Progenitor cell of endocrine pancreas (in vitro differentiated cells): Measurements from ENCODE around the gene IL22RA1. TPM values are rescaled to one million over a fixed set of nuclear protein-coding genes. Genes with fewer than 3 reads are reported as not detected.

ENCODE experiments used
- DNase-seq: peaks from one replicate; pipeline ENCODE4 v3.0.0; 2021; ENCODE audit warnings: low spot score; ENCODE audit not compliant: unreplicated experiment
- H3K27ac Mint-ChIP-seq: 2 replicates; pipeline ENCODE4 v1.8.0; 2021; ENCODE audit warnings: mild to moderate bottlenecking, moderate library complexity, mixed read lengths
- H3K27me3 Mint-ChIP-seq: 2 replicates; pipeline ENCODE4 v1.8.0; 2021; ENCODE audit warnings: mixed read lengths
- H3K36me3 Mint-ChIP-seq: 2 replicates; pipeline ENCODE4 v1.8.0; 2022; ENCODE audit warnings: mixed read lengths; ENCODE audit not compliant: insufficient read depth
- H3K4me1 Mint-ChIP-seq: 2 replicates; pipeline ENCODE4 v1.8.0; 2021; ENCODE audit warnings: low read depth, mixed read lengths
- H3K4me3 Mint-ChIP-seq: 2 replicates; pipeline ENCODE4 v1.8.0; 2021; ENCODE audit warnings: low read depth, mild to moderate bottlenecking, moderate library complexity, mixed read lengths
- H3K9me3 Mint-ChIP-seq: 2 replicates; pipeline ENCODE4 v1.8.0; 2021; ENCODE audit warnings: low read depth, mixed read lengths
- CTCF ChIP-seq: fragments of 200-600 bp; sonication (generic); IDR thresholded peaks from one replicate; pipeline ENCODE4 v1.5.0; 2021; ENCODE audit warnings: antibody characterized with exemption, mild to moderate bottlenecking; ENCODE audit not compliant: unreplicated experiment
- total RNA-seq: library from RNA; stranded (reverse); gene quantifications from 2 replicates; pipeline ENCODE4 v1.2.1, GENCODE V29; 2021

Gene IL22RA1
- total RNA-seq, 1 donor from 2014 or later = 0.26 TPM

GRCh38 chr1:24177161-24177560 is 34.2 kb upstream of the IL22RA1 start:
- H3K27me3 Mint-ChIP-seq = no peaks in the 10 kb centered on the region
- TF ChIP-seq CTCF = no peak
- no peak for DNase-seq
- peaks cover 2% of the 10 kb centered on the region for H3K4me1 Mint-ChIP-seq
- peaks cover 29% of the 10 kb centered on the region for H3K36me3 Mint-ChIP-seq
- H3K4me3 Mint-ChIP-seq = no peak overlapping the region
- H3K9me3 Mint-ChIP-seq = no peaks in the 10 kb centered on the region
- no peak overlapping the region for H3K27ac Mint-ChIP-seq

- Mint-ChIP-seq H3K36me3 (peaks cover 31% of the 10 kb centered on the region), H3K4me3 (no peak overlapping the region), H3K9me3 (no peaks in the 10 kb centered on the region), H3K27me3 (no peaks in the 10 kb centered on the region), H3K27ac (no peak overlapping the region), H3K4me1 (peaks cover 2% of the 10 kb centered on the region)
- DNase-seq = no peak
- TF ChIP-seq CTCF = no peak
These were observed 32.3 kb upstream of the IL22RA1 start for GRCh38 chr1:24175033-24175755.

GRCh38 chr1:24173638-24174575 is 31.0 kb upstream of the IL22RA1 start:
- Mint-ChIP-seq H3K9me3 (no peaks in the 10 kb centered on the region), H3K27me3 (no peaks in the 10 kb centered on the region), H3K4me3 (no peak overlapping the region), H3K36me3 (peaks cover 27% of the 10 kb centered on the region), H3K4me1 (no peaks in the 10 kb centered on the region), H3K27ac (no peak overlapping the region)
- no peak for TF ChIP-seq CTCF
- DNase-seq = no peak

- H3K27me3 Mint-ChIP-seq = no peaks in the 10 kb centered on the region
- no peak for DNase-seq
- no peak overlapping the region for H3K27ac Mint-ChIP-seq
- no peak overlapping the region for H3K4me3 Mint-ChIP-seq
- no peaks in the 10 kb centered on the region for H3K9me3 Mint-ChIP-seq
- H3K36me3 Mint-ChIP-seq = peaks cover 32% of the 10 kb centered on the region
- no peaks in the 10 kb centered on the region for H3K4me1 Mint-ChIP-seq
- no peak for TF ChIP-seq CTCF
These were observed 29.7 kb upstream of the IL22RA1 start for GRCh38 chr1:24172598-24172997.

GRCh38 chr1:24169286-24169685 is 26.3 kb upstream of the IL22RA1 start:
- Mint-ChIP-seq H3K9me3 (no peaks in the 10 kb centered on the region), H3K27me3 (no peaks in the 10 kb centered on the region), H3K36me3 (peaks cover 38% of the 10 kb centered on the region), H3K4me1 (no peaks in the 10 kb centered on the region), H3K4me3 (no peak overlapping the region), H3K27ac (no peak overlapping the region)
- no peak for DNase-seq
- TF ChIP-seq CTCF = no peak
